AG04450 (cell line): ENCODE results near the gene TMEM53. TPM values are rescaled to one million over a fixed set of nuclear protein-coding genes. Genes with fewer than 3 reads are reported as not detected.
A peak's percentile ranks its signal among the peaks of the same experiment; 100 is the strongest.

Source experiments
- CTCF ChIA-PET: fragments of 300-600, 350-600 bp; formaldehyde crosslinking; extraction: SDS; loops from one replicate; lab custom pipeline; 2022; ENCODE audit warnings: antibody characterized with exemption, inconsistent platforms; lab: Charles Lee
- POLR2A ChIA-PET: fragments of 350-600 bp; formaldehyde crosslinking; extraction: SDS; loops from one replicate; lab custom pipeline; 2021; ENCODE audit warnings: antibody characterized with exemption, inconsistent platforms; lab: Yijun Ruan, JAX
- DNase-seq: peaks from one replicate; pipeline ENCODE4 v3.0.0-alpha.2; 2011; ENCODE audit warnings: low read depth, low spot score
- H3K27ac ChIP-seq: one replicate; pipeline ENCODE4 v1.5.1; 2012; ENCODE audit warnings: low read depth, low read length, control low read depth
- H3K27me3 ChIP-seq: one replicate; pipeline ENCODE4 v1.6.0; 2012; ENCODE audit warnings: low read length; ENCODE audit not compliant: control insufficient read depth, insufficient read depth
- H3K4me3 ChIP-seq: 2 replicates; pipeline ENCODE4 v1.5.1; 2011; ENCODE audit warnings: mild to moderate bottlenecking, low read depth, low read length, control low read depth
- H3K9me3 ChIP-seq: 2 replicates; pipeline ENCODE4 v1.5.1; 2012; ENCODE audit warnings: low read length; ENCODE audit not compliant: control insufficient read depth, insufficient read depth
- CTCF ChIP-seq: IDR thresholded peaks from 2 replicates; pipeline ENCODE4 v1.5.1; 2011; ENCODE audit warnings: low read depth, low read length, control low read depth, inconsistent platforms
- polyA plus RNA-seq: library from polyadenylated mRNA; depleted of rRNA; stranded (reverse); fragments of >200 nt; gene quantifications from 2 replicates; pipeline ENCODE4 v1.2.3, GENCODE V29; 2011

The TMEM53 gene
- polyA plus RNA-seq, 1 experiment, result 4.4 TPM

GRCh38 chr1:44620072-44620471, 54.2 kb downstream of the TMEM53 start:
- H3K9me3 ChIP-seq, result no peaks in the 10 kb centered on the region; the same call in 1 of the 2 replicates
- H3K27me3 ChIP-seq, result peaks cover 10% of the 10 kb centered on the region
- H3K27ac ChIP-seq, result no peak overlapping the region
- no peak for TF ChIP-seq CTCF
- ChIA-PET CTCF (interaction anchor here (0.6 kb wide), 1 partner anchor 33 kb away, joined by 4 read pairs; no protein-coding TSS in a partner anchor), POLR2A (interaction anchor here (0.8 to 1.5 kb wide), 3 partner anchors 9 to 26 kb away, joined by 3 to 12 read pairs (median 4); no protein-coding TSS in a partner anchor)
- no peak overlapping the region for H3K4me3 ChIP-seq
- DNase-seq, result no peak

GRCh38 chr1:44619261-44619900, 54.9 kb downstream of the TMEM53 start:
- no peak for DNase-seq
- Histone ChIP-seq H3K9me3 (no peaks in the 10 kb centered on the region; the same call in 1 of the 2 replicates), H3K4me3 (no peak overlapping the region), H3K27ac (no peak overlapping the region), H3K27me3 (peaks cover 13% of the 10 kb centered on the region)
- TF ChIP-seq CTCF, result no peak
- ChIA-PET CTCF (interaction anchor here (1.3 kb wide), 1 partner anchor 33 kb away, joined by 3 read pairs; no protein-coding TSS in a partner anchor), POLR2A (interaction anchor here (1.1 to 1.5 kb wide), 4 partner anchors 9 to 27 kb away, joined by 3 to 12 read pairs (median 4); no protein-coding TSS in a partner anchor)

GRCh38 chr1:44617703-44618029, 56.6 kb downstream of the TMEM53 start:
- no peaks in the 10 kb centered on the region; the same call in 1 of the 2 replicates for H3K9me3 ChIP-seq
- H3K4me3 ChIP-seq, result no peak overlapping the region; the same call in 1 of the 2 replicates
- H3K27ac ChIP-seq, result no peak overlapping the region
- DNase-seq, result no peak
- POLR2A ChIA-PET, result interaction anchor here (0.7 to 1.0 kb wide), 2 partner anchors 9 to 15 kb away, joined by 3 to 9 read pairs; no protein-coding TSS in a partner anchor
- peaks cover 15% of the 10 kb centered on the region for H3K27me3 ChIP-seq
- CTCF ChIA-PET, result interaction anchor here (1.0 to 1.5 kb wide), 2 partner anchors 9 to 23 kb away, joined by 4 to 7 read pairs; no protein-coding TSS in a partner anchor
- TF ChIP-seq CTCF, result no peak

- H3K27ac ChIP-seq, result no peak overlapping the region
- H3K27me3 ChIP-seq, result peaks cover 15% of the 10 kb centered on the region
- H3K4me3 ChIP-seq, result peak overlapping the region; percentile 42
- ChIA-PET POLR2A (interaction anchor here (1.0 to 1.2 kb wide), 2 partner anchors 15 to 29 kb away, joined by 3 to 5 read pairs; no protein-coding TSS in a partner anchor), CTCF (interaction anchor here (1.0 to 3.5 kb wide), 4 partner anchors 8 to 35 kb away, joined by 4 to 27 read pairs (median 6); no protein-coding TSS in a partner anchor)
- no peak for DNase-seq
- TF ChIP-seq CTCF, result no peak
- H3K9me3 ChIP-seq, result no peaks in the 10 kb centered on the region; the same call in 1 of the 2 replicates
Observed at GRCh38 chr1:44616991-44617702, 57.1 kb downstream of the TMEM53 start.
